ENCODE data around the gene ADGRL4.
"Not testable (repeated sequence)": the region's sequence is repeated elsewhere in the genome, so short reads cannot be mapped to it uniquely, and the experiment has no call there.

ADGRL4 gene

DNA sequence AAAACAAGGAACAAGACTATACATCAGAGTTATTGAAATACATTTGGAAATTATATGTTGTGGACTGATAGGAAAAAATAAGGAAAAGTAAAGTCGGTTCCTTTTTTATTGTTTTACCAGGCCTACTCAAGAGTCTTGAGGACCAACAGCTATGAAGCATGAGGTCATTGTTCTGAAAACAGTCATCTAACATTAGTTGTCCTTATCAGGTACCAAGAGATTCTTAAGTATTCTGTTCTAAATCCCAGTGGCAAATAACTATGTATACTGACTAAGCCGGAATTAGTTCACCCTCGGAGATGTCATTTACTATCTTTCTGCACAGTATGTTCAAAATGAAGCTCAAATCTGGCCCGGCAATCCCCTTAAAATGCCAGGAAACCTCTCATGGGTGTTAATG, 585 bp downstream of the ADGRL4 start:
- Histone ChIP-seq H3K9me3 (no peaks in the 10 kb centered on the region), H3K4me3 (ENCODE audit: low read depth, low read length) (no peak overlapping the region), H3K4me1 (no peaks in the 10 kb centered on the region), H3K27me3 (no peaks in the 10 kb centered on the region), H3K36me3 (no peaks in the 10 kb centered on the region)
- DNase-seq: no peak
- no peak for TF ChIP-seq CTCF (IDR thresholded peaks at IDR 0.05; ENCODE audit: low read depth, low read length)

- H3K4me1 ChIP-seq: no peaks in the 10 kb centered on the region
- no peak for TF ChIP-seq CTCF (IDR thresholded peaks at IDR 0.05; ENCODE audit: low read depth, low read length)
- no peak overlapping the region for H3K4me3 ChIP-seq (ENCODE audit: low read depth, low read length)
- no peaks in the 10 kb centered on the region for H3K27me3 ChIP-seq
- no peaks in the 10 kb centered on the region for H3K9me3 ChIP-seq
- no peak for DNase-seq
- H3K36me3 ChIP-seq: no peaks in the 10 kb centered on the region
Measured at GRCh38 chr1:79004916-79005315, 1.6 kb downstream of the ADGRL4 start.

DNA sequence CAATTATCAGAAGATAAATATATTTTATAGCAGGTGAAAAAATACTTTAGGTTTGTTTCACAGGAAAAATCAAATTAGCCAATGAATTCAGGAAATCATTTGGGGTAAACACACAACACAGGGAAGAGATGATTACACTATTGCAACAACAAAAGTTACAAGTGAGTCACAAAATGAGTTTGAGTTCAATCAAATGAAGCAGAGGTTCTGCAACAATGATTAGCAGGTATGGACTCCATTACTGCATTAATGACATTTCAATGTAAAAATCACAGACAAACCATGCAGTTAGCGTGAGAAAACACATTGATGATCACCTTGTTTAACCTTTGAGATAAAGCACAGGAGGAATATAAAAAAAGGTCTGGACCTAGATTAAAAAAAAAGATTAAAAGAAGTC, 9.7 kb downstream of the ADGRL4 start:
- H3K9me3 ChIP-seq: no peaks in the 10 kb centered on the region
- no peaks in the 10 kb centered on the region for H3K27me3 ChIP-seq
- no peak overlapping the region for H3K4me3 ChIP-seq (ENCODE audit: low read depth, low read length)
- H3K4me1 ChIP-seq: no peaks in the 10 kb centered on the region
- no peak for DNase-seq
- no peaks in the 10 kb centered on the region for H3K36me3 ChIP-seq
- no peak for TF ChIP-seq CTCF (IDR thresholded peaks at IDR 0.05; ENCODE audit: low read depth, low read length)

DNA sequence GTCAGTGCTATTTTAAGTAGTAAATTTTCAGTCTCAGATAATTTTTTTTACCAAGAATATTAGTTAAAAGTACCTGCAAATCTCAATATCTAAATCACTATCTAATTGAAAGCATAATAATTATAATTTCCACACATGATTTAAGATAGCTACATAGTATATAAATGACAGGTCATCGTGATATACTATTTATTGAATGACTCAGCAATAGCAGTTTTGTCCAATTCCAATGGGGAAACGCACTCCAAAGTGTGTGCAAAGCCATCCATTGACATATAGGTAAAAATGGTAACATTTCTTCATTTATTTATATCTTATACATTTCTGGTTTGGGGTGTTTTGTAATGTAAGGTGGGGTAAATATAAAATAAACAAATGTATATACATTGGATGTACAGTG, 19.5 kb downstream of the ADGRL4 start:
- Histone ChIP-seq H3K4me1 (no peaks in the 10 kb centered on the region), H3K27me3 (no peaks in the 10 kb centered on the region), H3K9me3 (no peaks in the 10 kb centered on the region), H3K36me3 (no peaks in the 10 kb centered on the region), H3K4me3 (ENCODE audit: low read depth, low read length) (no peak overlapping the region)
- no peak for DNase-seq
- TF ChIP-seq CTCF (IDR thresholded peaks at IDR 0.05; ENCODE audit: low read depth, low read length): no peak

DNA sequence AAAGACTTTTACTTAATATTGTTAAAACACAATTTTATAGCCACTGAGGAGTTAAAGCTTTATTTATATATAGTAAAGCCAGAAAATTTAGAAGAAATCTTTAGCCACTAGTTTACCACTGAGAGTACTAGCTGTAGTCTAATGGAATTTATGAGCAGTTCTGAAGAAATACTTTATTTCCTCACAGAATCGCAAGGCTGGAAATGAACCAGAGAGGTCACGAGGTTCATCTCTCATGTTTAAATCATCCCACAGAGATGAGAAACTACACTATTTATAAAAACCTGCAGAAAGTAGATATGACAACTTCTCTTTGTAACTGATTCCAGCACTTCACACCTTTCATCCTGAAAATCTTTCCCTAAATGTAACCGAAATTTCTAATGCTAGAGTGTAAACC, 26.0 kb downstream of the ADGRL4 start:
- no peaks in the 10 kb centered on the region for H3K9me3 ChIP-seq
- no peak overlapping the region for H3K4me3 ChIP-seq (ENCODE audit: low read depth, low read length)
- no peaks in the 10 kb centered on the region for H3K36me3 ChIP-seq
- no peak for DNase-seq
- no peaks in the 10 kb centered on the region for H3K4me1 ChIP-seq
- no peak for TF ChIP-seq CTCF (IDR thresholded peaks at IDR 0.05; ENCODE audit: low read depth, low read length)
- no peaks in the 10 kb centered on the region for H3K27me3 ChIP-seq

DNA sequence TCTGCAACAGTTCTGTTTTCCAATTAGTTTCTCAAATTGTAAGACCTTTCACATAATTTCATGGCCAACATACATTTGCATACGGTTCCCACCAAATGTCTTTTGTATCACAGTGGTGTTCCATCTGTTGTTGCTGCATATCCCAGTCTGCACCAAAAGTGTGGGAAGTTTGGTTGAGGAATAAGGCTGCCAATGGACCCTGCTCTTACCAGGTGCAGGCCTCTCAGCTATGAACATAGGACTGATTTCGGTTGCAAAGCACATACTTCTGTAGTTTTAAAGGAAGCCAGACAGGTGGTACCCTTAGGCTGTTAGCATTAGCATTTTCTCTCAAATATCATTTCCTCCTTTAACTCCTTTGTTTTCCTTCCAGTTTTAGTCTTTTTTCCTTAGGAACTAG, 33.8 kb downstream of the ADGRL4 start:
- TF ChIP-seq CTCF (IDR thresholded peaks at IDR 0.05; ENCODE audit: low read depth, low read length): no peak
- H3K4me3 ChIP-seq (ENCODE audit: low read depth, low read length): no peak overlapping the region
- no peaks in the 10 kb centered on the region for H3K27me3 ChIP-seq
- no peaks in the 10 kb centered on the region for H3K9me3 ChIP-seq
- H3K36me3 ChIP-seq: no peaks in the 10 kb centered on the region
- H3K4me1 ChIP-seq: no peaks in the 10 kb centered on the region
- DNase-seq: no peak

DNA sequence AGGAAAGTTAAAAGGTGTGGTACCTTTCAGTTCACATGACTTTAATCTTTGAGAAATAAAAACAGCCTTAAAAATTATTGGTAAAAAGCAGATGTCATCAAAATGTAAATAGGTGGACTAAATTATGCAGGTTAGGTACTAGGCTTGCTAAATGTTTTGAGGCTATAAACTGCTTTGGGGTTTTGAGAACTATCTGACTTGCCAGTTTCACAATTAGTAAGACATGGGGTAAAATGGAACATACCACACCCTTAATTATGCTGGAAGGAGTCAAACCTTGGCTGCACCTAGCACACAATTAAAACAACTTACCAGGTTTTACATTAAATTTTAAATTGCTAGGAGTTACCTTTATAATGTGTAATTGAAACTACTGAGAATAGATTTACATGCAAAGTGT, 39.4 kb downstream of the ADGRL4 start:
- not testable (repeated sequence) for H3K27me3 ChIP-seq; H3K9me3 ChIP-seq; H3K4me3 ChIP-seq (ENCODE audit: low read depth, low read length); DNase-seq; H3K36me3 ChIP-seq; H3K4me1 ChIP-seq
